Colonic mucosa (tissue), 4 donors: Measurements from ENCODE around the gene ARHGAP6. TPM values are rescaled to one million over a fixed set of nuclear protein-coding genes. Genes with fewer than 3 reads are reported as not detected.
A peak's percentile ranks its signal among the peaks of the same experiment; 100 is the strongest.

Source experiments
- DNase-seq: peaks from one replicate; pipeline ENCODE4 v3.0.0-alpha.2; 2020
- H3K27ac ChIP-seq: fragments of 200-600 bp; one replicate; pipeline ENCODE4 v1.8.0; 2021
- H3K27me3 ChIP-seq: fragments of 200-600 bp; one replicate; pipeline ENCODE4 v1.8.0; 2021
- H3K36me3 ChIP-seq: fragments of 200-600 bp; one replicate; pipeline ENCODE4 v1.8.0; 2021
- H3K4me1 ChIP-seq: fragments of 200-600 bp; one replicate; pipeline ENCODE4 v1.8.0; 2021; ENCODE audit warnings: mild to moderate bottlenecking
- H3K4me3 ChIP-seq: fragments of 200-600 bp; one replicate; pipeline ENCODE4 v1.8.0; 2021
- H3K9ac ChIP-seq, 2 donors: one replicate each; pipeline ENCODE4 v1.7.0; 2013; ENCODE audit warnings: control low read depth in 2 of 2, low read depth in 2 of 2, low read length in 2 of 2
- H3K9me3 ChIP-seq: fragments of 200-600 bp; one replicate; pipeline ENCODE4 v1.8.0; 2021
- CTCF ChIP-seq: fragments of 200-600 bp; IDR thresholded peaks from one replicate; pipeline ENCODE4 v1.8.0; 2022; ENCODE audit warnings: antibody characterized with exemption, mild to moderate bottlenecking
- intact Hi-C: fragments of 100-400 bp; cut with DNase I; formaldehyde crosslinking; loops from one replicate; pipeline ENCODE4 v1.14.1; 2022
- total RNA-seq, 2 donors: library from RNA; stranded (reverse); fragmentation: NEBNext Ultra II Directional in 1 of 2; extraction: Animal tissue kit (Norgen Biotek cat#: 25700) in 1 of 2; gene quantifications; one replicate each; pipeline ENCODE4 v1.2.1, GENCODE V29; 2021
- donor health status: healthy.
- donor health status: DM: no; HTN: no; CAD: no.
- donor health status: DM: no; HTN: no; CAD: no.

The ARHGAP6 gene
- total RNA-seq, 2 donors from 2014 or later: 1.1 to 5.0 TPM

GRCh38 chrX:11143931-11144678 lies 521.6 kb downstream of the ARHGAP6 start:
- H3K4me3 ChIP-seq: no peak overlapping the region
- intact Hi-C loops: loop anchor here (2.0 to 10.0 kb wide), 2 partner anchors 387 to 631 kb away; no protein-coding TSS in a partner anchor
- no peaks in the 10 kb centered on the region for H3K4me1 ChIP-seq
- H3K36me3 ChIP-seq: no peaks in the 10 kb centered on the region
- H3K9me3 ChIP-seq: no peaks in the 10 kb centered on the region
- DNase-seq: peak; percentile 82
- peak; percentile 71 for TF ChIP-seq CTCF
- H3K27ac ChIP-seq: no peak overlapping the region
- no peaks in the 10 kb centered on the region for H3K27me3 ChIP-seq
- H3K9ac ChIP-seq: no peak overlapping the region

GRCh38 chrX:11138498-11139390 lies 527.0 kb downstream of the ARHGAP6 start:
- no peak for TF ChIP-seq CTCF
- H3K9ac ChIP-seq: no peak overlapping the region
- DNase-seq: no peak
- no peak overlapping the region for H3K27ac ChIP-seq
- intact Hi-C loops: loop anchor here (5.0 kb wide), 1 partner anchor 951 kb away; no protein-coding TSS in a partner anchor
- H3K27me3 ChIP-seq: no peaks in the 10 kb centered on the region
- no peaks in the 10 kb centered on the region for H3K4me1 ChIP-seq
- H3K9me3 ChIP-seq: no peaks in the 10 kb centered on the region
- no peaks in the 10 kb centered on the region for H3K36me3 ChIP-seq
- no peak overlapping the region for H3K4me3 ChIP-seq

GRCh38 chrX:11137543-11138139 lies 528.1 kb downstream of the ARHGAP6 start:
- H3K27me3 ChIP-seq: no peaks in the 10 kb centered on the region
- H3K27ac ChIP-seq: no peak overlapping the region
- TF ChIP-seq CTCF: peak; percentile 79
- H3K9ac ChIP-seq: no peak overlapping the region
- no peaks in the 10 kb centered on the region for H3K36me3 ChIP-seq
- H3K4me1 ChIP-seq: no peaks in the 10 kb centered on the region
- H3K4me3 ChIP-seq: no peak overlapping the region
- intact Hi-C loops: loop anchor here (5.0 kb wide), 1 partner anchor 950 kb away; no protein-coding TSS in a partner anchor
- no peaks in the 10 kb centered on the region for H3K9me3 ChIP-seq
- no peak for DNase-seq

GRCh38 chrX:11135564-11136185 lies 530.0 kb downstream of the ARHGAP6 start:
- no peaks in the 10 kb centered on the region for H3K27me3 ChIP-seq
- TF ChIP-seq CTCF: no peak
- H3K27ac ChIP-seq: no peak overlapping the region
- no peak for DNase-seq
- H3K9me3 ChIP-seq: no peaks in the 10 kb centered on the region
- H3K9ac ChIP-seq: no peak overlapping the region
- no peaks in the 10 kb centered on the region for H3K36me3 ChIP-seq
- H3K4me1 ChIP-seq: no peaks in the 10 kb centered on the region
- H3K4me3 ChIP-seq: no peak overlapping the region
- intact Hi-C loops: loop anchor here (5.0 kb wide), 1 partner anchor 948 kb away; no protein-coding TSS in a partner anchor

GRCh38 chrX:11131146-11131545 lies 534.6 kb downstream of the ARHGAP6 start:
- Histone ChIP-seq H3K4me3 (no peak overlapping the region), H3K9ac (no peak overlapping the region), H3K9me3 (no peaks in the 10 kb centered on the region), H3K4me1 (no peaks in the 10 kb centered on the region), H3K27me3 (no peaks in the 10 kb centered on the region), H3K36me3 (no peaks in the 10 kb centered on the region), H3K27ac (no peak overlapping the region)
- no peak for DNase-seq
- no peak for TF ChIP-seq CTCF
- intact Hi-C loops: no loop called here
